Measurements from ENCODE around the gene RAB44. TPM values are rescaled to one million over a fixed set of nuclear protein-coding genes. Genes with fewer than 3 reads are reported as not detected.

Gene RAB44
- total and polyA plus RNA-seq, 2 donors from 2014 or later = 1.5 TPM; not detected in 1

GRCh38 chr6:36656441-36656840 lies 41.2 kb upstream of the RAB44 start:
- Histone ChIP-seq H3K27ac (ENCODE audit: low read depth in 2 of 2, low read length in 2 of 2) (no peak overlapping the region), H3K9ac (ENCODE audit: low read length in 3 of 3) (no peak overlapping the region), H3K4me1 (ENCODE audit: control insufficient read depth in 2 of 3, insufficient read depth in 2 of 3, low read depth in 1 of 3, low read length in 3 of 3) (peaks cover 0 to 5% (median 4%) of the 10 kb centered on the region in 3 donors), H3K4me3 (ENCODE audit: low read length in 3 of 3) (no peak overlapping the region), H3K27me3 (ENCODE audit: control insufficient read depth, insufficient read depth, low read length) (no peaks in the 10 kb centered on the region), H3K36me3 (ENCODE audit: control insufficient read depth in 2 of 3, insufficient read depth in 3 of 3, low read length in 3 of 3) (no peaks in the 10 kb centered on the region), H3K9me3 (ENCODE audit: control insufficient read depth in 2 of 3, insufficient read depth in 1 of 3, low read length in 3 of 3) (no peaks in the 10 kb centered on the region)
- DNase-seq (peak in 1 of 5 donors; percentile 60), FAIRE-seq (no peak)
- intact Hi-C loops (cut with DNase I) = no loop called here
- TF ChIP-seq, protein P1, sequence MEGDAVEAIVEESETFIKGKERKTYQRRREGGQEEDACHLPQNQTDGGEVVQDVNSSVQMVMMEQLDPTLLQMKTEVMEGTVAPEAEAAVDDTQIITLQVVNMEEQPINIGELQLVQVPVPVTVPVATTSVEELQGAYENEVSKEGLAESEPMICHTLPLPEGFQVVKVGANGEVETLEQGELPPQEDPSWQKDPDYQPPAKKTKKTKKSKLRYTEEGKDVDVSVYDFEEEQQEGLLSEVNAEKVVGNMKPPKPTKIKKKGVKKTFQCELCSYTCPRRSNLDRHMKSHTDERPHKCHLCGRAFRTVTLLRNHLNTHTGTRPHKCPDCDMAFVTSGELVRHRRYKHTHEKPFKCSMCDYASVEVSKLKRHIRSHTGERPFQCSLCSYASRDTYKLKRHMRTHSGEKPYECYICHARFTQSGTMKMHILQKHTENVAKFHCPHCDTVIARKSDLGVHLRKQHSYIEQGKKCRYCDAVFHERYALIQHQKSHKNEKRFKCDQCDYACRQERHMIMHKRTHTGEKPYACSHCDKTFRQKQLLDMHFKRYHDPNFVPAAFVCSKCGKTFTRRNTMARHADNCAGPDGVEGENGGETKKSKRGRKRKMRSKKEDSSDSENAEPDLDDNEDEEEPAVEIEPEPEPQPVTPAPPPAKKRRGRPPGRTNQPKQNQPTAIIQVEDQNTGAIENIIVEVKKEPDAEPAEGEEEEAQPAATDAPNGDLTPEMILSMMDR (IDR thresholded peaks at IDR 0.05; ENCODE audit: borderline replicate concordance, extremely low read depth, insufficient read depth) = no peak

- Histone ChIP-seq H3K9me3 (ENCODE audit: control insufficient read depth in 2 of 3, insufficient read depth in 1 of 3, low read length in 3 of 3) (no peaks in the 10 kb centered on the region), H3K27me3 (ENCODE audit: control insufficient read depth, insufficient read depth, low read length) (no peaks in the 10 kb centered on the region), H3K9ac (ENCODE audit: low read length in 3 of 3) (no peak overlapping the region), H3K36me3 (ENCODE audit: control insufficient read depth in 2 of 3, insufficient read depth in 3 of 3, low read length in 3 of 3) (no peaks in the 10 kb centered on the region), H3K4me1 (ENCODE audit: control insufficient read depth in 2 of 3, insufficient read depth in 2 of 3, low read depth in 1 of 3, low read length in 3 of 3) (peaks cover 0 to 5% (median 4%) of the 10 kb centered on the region in 3 donors), H3K4me3 (ENCODE audit: low read length in 3 of 3) (no peak overlapping the region), H3K27ac (ENCODE audit: low read depth in 2 of 2, low read length in 2 of 2) (no peak overlapping the region)
- intact Hi-C loops (cut with DNase I) = no loop called here
- TF ChIP-seq, protein P1 (IDR thresholded peaks at IDR 0.05; ENCODE audit: borderline replicate concordance, extremely low read depth, insufficient read depth) = no peak
- FAIRE-seq = no peak
- DNase-seq = no peak
Observed at GRCh38 chr6:36657271-36657670, 40.4 kb upstream of the RAB44 start.

DNA sequence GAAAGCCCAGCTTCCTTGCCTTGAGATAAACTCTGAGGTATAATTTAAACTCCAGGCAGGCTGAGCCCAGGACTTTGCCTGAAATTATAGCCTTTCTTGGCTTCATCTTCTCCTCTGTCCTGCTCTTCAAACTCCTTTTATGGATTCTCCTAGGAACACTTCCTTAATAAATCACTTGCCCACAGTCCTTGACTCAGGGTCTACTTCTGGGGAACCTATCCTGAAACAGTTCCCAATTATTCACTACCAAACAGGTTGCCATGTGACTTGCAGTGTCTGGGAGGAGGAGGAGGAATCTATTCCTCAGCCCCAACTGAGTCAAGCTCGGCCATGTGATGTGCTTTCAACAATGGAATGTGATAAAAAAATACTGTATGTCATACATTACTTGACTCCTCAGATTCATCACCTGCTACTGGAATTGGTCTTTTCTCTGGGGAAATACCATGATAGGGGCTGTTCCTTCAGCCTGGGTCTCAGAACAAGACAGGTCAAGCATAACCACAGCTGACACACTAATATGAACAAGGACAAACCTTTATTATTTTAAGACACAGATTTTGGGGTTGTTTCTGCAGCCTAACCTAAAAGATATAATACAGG lies 39.6 kb upstream of the RAB44 start:
- no peak overlapping the region for H3K27ac ChIP-seq (ENCODE audit: low read depth in 2 of 2, low read length in 2 of 2)
- DNase-seq = no peak
- TF ChIP-seq, protein P1 (IDR thresholded peaks at IDR 0.05; ENCODE audit: borderline replicate concordance, extremely low read depth, insufficient read depth) = no peak
- no peaks in the 10 kb centered on the region for H3K9me3 ChIP-seq (ENCODE audit: control insufficient read depth in 2 of 3, insufficient read depth in 1 of 3, low read length in 3 of 3)
- no peak for FAIRE-seq
- H3K27me3 ChIP-seq (ENCODE audit: control insufficient read depth, insufficient read depth, low read length) = no peaks in the 10 kb centered on the region
- no peak overlapping the region for H3K4me3 ChIP-seq (ENCODE audit: low read length in 3 of 3)
- intact Hi-C loops (cut with DNase I) = no loop called here
- H3K9ac ChIP-seq (ENCODE audit: low read length in 3 of 3) = no peak overlapping the region
- H3K36me3 ChIP-seq (ENCODE audit: control insufficient read depth in 2 of 3, insufficient read depth in 3 of 3, low read length in 3 of 3) = no peaks in the 10 kb centered on the region
- peaks cover 0 to 5% (median 4%) of the 10 kb centered on the region in 3 donors for H3K4me1 ChIP-seq (ENCODE audit: control insufficient read depth in 2 of 3, insufficient read depth in 2 of 3, low read depth in 1 of 3, low read length in 3 of 3)

DNA sequence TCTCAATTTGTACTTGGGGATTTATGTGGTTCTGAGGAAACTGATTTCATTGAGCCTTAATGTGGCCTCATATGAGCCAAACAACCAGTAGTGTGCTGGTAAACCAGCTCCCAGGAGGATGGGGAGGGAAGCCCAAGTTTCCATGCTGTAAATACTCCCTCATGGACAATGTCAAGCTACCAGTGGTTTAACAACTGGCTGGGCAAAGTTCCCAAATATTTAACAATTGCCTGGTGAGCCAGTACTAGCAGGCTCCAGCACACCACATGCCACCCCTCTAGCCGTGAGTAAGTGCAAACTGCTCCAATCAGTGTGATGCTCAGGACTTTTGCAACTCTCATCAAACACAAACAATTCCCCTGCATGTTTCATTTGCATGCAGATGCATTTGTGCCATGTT lies 38.4 kb upstream of the RAB44 start:
- Histone ChIP-seq H3K36me3 (ENCODE audit: control insufficient read depth in 2 of 3, insufficient read depth in 3 of 3, low read length in 3 of 3) (no peaks in the 10 kb centered on the region), H3K4me1 (ENCODE audit: control insufficient read depth in 2 of 3, insufficient read depth in 2 of 3, low read depth in 1 of 3, low read length in 3 of 3) (peaks cover 0 to 5% (median 4%) of the 10 kb centered on the region in 3 donors), H3K27ac (ENCODE audit: low read depth in 2 of 2, low read length in 2 of 2) (no peak overlapping the region), H3K27me3 (ENCODE audit: control insufficient read depth, insufficient read depth, low read length) (no peaks in the 10 kb centered on the region), H3K9ac (ENCODE audit: low read length in 3 of 3) (no peak overlapping the region), H3K9me3 (ENCODE audit: control insufficient read depth in 2 of 3, insufficient read depth in 1 of 3, low read length in 3 of 3) (no peaks in the 10 kb centered on the region), H3K4me3 (ENCODE audit: low read length in 3 of 3) (no peak overlapping the region)
- FAIRE-seq = no peak
- TF ChIP-seq, protein P1 (IDR thresholded peaks at IDR 0.05; ENCODE audit: borderline replicate concordance, extremely low read depth, insufficient read depth) = no peak
- intact Hi-C loops (cut with DNase I) = no loop called here
- DNase-seq = no peak
